Trophoblast cell (in vitro differentiated cells and primary cell): Measurements from ENCODE around the gene PCGF1.

Experiments used
- DNase-seq, 2 donors: peaks; one replicate each; pipeline ENCODE4 v3.0.0-alpha.2; 2016
- H2AFZ ChIP-seq: 2 replicates; pipeline ENCODE4 v1.6.1; 2013; ENCODE audit warnings: low read length, moderate library complexity, mild to moderate bottlenecking; ENCODE audit not compliant: insufficient read depth, poor library complexity
- H2AK5ac ChIP-seq: 2 replicates; pipeline ENCODE4 v1.6.1; 2013; ENCODE audit warnings: mild to moderate bottlenecking, low read length
- H2BK120ac ChIP-seq: 2 replicates; pipeline ENCODE4 v1.6.1; 2013; ENCODE audit warnings: low read length, mild to moderate bottlenecking, moderate library complexity; ENCODE audit not compliant: insufficient read depth, poor library complexity
- H2BK12ac ChIP-seq: 2 replicates; pipeline ENCODE4 v1.6.1; 2013; ENCODE audit warnings: mild to moderate bottlenecking, low read length, moderate library complexity
- H2BK5ac ChIP-seq: 2 replicates; pipeline ENCODE4 v1.6.1; 2013; ENCODE audit warnings: low read length, low read depth, moderate library complexity, mild to moderate bottlenecking; ENCODE audit not compliant: poor library complexity
- H3K14ac ChIP-seq: 2 replicates; pipeline ENCODE4 v1.6.1; 2013; ENCODE audit warnings: mild to moderate bottlenecking, low read length
- H3K18ac ChIP-seq: 2 replicates; pipeline ENCODE4 v1.6.1; 2013; ENCODE audit warnings: mild to moderate bottlenecking, low read length
- H3K23ac ChIP-seq: 2 replicates; pipeline ENCODE4 v1.6.1; 2013; ENCODE audit warnings: low read length
- H3K27ac ChIP-seq: 2 replicates; pipeline ENCODE4 v1.5.1; 2013; ENCODE audit warnings: low read depth, mild to moderate bottlenecking, inconsistent platforms, low read length, moderate library complexity
- H3K27me3 ChIP-seq: 2 replicates; pipeline ENCODE4 v1.6.1; 2013; ENCODE audit warnings: inconsistent platforms, mild to moderate bottlenecking, low read length, moderate library complexity; ENCODE audit not compliant: insufficient read depth
- H3K36me3 ChIP-seq, 2 experiments: 1 replicate in 1 of 2; 2 replicates in 1 of 2; pipeline ENCODE4 v1.6.1; 2013; ENCODE audit warnings: low read length in 2 of 2, mild to moderate bottlenecking in 2 of 2, moderate library complexity in 1 of 2; ENCODE audit not compliant: insufficient read depth in 2 of 2, control insufficient read depth in 1 of 2
- H3K4ac ChIP-seq: 2 replicates; pipeline ENCODE4 v1.6.1; 2013; ENCODE audit warnings: low read depth, mild to moderate bottlenecking, low read length, moderate library complexity
- H3K4me1 ChIP-seq, 2 experiments: 1 replicate in 1 of 2; 2 replicates in 1 of 2; pipeline ENCODE4 v1.6.1; 2013; ENCODE audit warnings: low read length in 2 of 2, mild to moderate bottlenecking in 2 of 2, moderate library complexity in 1 of 2; ENCODE audit not compliant: insufficient read depth in 2 of 2, control insufficient read depth in 1 of 2
- H3K4me2 ChIP-seq: 2 replicates; pipeline ENCODE4 v1.6.1; 2013; ENCODE audit warnings: inconsistent platforms, mild to moderate bottlenecking, low read length, moderate library complexity
- H3K4me3 ChIP-seq: 2 replicates; pipeline ENCODE4 v1.5.1; 2013; ENCODE audit warnings: mild to moderate bottlenecking, low read depth, low read length, inconsistent platforms
- H3K79me1 ChIP-seq: one replicate; pipeline ENCODE4 v1.6.1; 2013; ENCODE audit warnings: low read length
- H3K79me2 ChIP-seq: 2 replicates; pipeline ENCODE4 v1.6.1; 2013; ENCODE audit warnings: low read length, mild to moderate bottlenecking; ENCODE audit not compliant: control insufficient read depth, insufficient read depth, poor library complexity
- H3K9ac ChIP-seq: 2 replicates; pipeline ENCODE4 v1.6.1; 2013; ENCODE audit warnings: mild to moderate bottlenecking, low read length
- H3K9me3 ChIP-seq: 2 replicates; pipeline ENCODE4 v1.6.1; 2013; ENCODE audit warnings: low read depth, mild to moderate bottlenecking, control low read depth, inconsistent platforms, low read length; ENCODE audit not compliant: insufficient read depth
- H4K12ac ChIP-seq: 2 replicates; pipeline ENCODE4 v1.6.1; 2013; ENCODE audit warnings: low read depth, mild to moderate bottlenecking, low read length, moderate library complexity
- H4K8ac ChIP-seq: 2 replicates; pipeline ENCODE4 v1.6.1; 2013; ENCODE audit warnings: low read depth, mild to moderate bottlenecking, low read length, moderate library complexity
- H4K91ac ChIP-seq: one replicate; pipeline ENCODE4 v1.6.1; 2013; ENCODE audit warnings: low read depth, mild to moderate bottlenecking, low read length, moderate library complexity
- WGBS: extraction: QIAGEN DNeasy Blood & Tissue Kit; methylation state at CpG from one replicate; pipeline ENCODE4 v1.1.7; 2013; ENCODE audit warnings: missing lambda C conversion rate; ENCODE audit not compliant: insufficient read length, insufficient coverage; ENCODE audit errors: extremely low coverage; 5-methylcytosine and 5-hydroxymethylcytosine counted together

Gene PCGF1

DNA sequence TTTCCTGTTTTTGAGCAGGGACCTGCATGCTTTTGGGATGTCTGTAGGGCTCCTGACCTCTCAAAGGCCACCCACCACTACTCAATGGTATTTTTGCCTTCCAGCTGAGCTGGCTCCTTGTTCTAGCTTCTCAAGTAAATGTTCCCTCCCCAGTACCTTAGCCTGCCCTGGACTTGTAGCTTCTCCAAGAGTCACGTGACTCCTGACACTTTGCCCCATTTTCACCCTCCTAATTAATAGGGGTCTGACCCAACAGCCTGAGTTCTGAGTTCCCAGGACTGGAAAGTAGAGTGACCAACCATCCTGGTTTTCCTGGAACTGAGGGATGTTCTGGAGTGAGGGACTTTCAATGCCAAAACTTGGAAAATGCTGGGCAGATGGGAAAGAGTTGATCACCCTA, 12.1 kb downstream of the PCGF1 start:
- H3K9me3 ChIP-seq: peaks cover 3% of the 10 kb centered on the region
- no peak overlapping the region for H2AK5ac ChIP-seq
- no peak overlapping the region for H3K4ac ChIP-seq
- H3K79me1 ChIP-seq: peaks cover 3% of the 10 kb centered on the region
- H3K79me2 ChIP-seq: no peaks in the 10 kb centered on the region
- H3K14ac ChIP-seq: no peak overlapping the region
- no peak overlapping the region for H4K8ac ChIP-seq
- H2BK12ac ChIP-seq: no peak overlapping the region
- no peak overlapping the region for H2AFZ ChIP-seq
- H3K27ac ChIP-seq: no peak overlapping the region
- no peak overlapping the region for H2BK120ac ChIP-seq
- no peak overlapping the region for H3K9ac ChIP-seq
- no peak overlapping the region for H3K18ac ChIP-seq
- no CpG with 5 or more reads among the region's 1 CpG for WGBS
- H3K4me2 ChIP-seq: no peak overlapping the region
- no peak overlapping the region for H4K91ac ChIP-seq
- no peak overlapping the region for H2BK5ac ChIP-seq
- peaks cover 32% of the 10 kb centered on the region for H3K27me3 ChIP-seq
- DNase-seq: no peak
- peaks cover 16 to 18% of the 10 kb centered on the region in 2 experiments for H3K4me1 ChIP-seq
- peaks cover 24 to 33% of the 10 kb centered on the region in 2 experiments for H3K36me3 ChIP-seq
- H3K4me3 ChIP-seq: no peak overlapping the region
- no peak overlapping the region for H3K23ac ChIP-seq
- H4K12ac ChIP-seq: no peak overlapping the region

- Histone ChIP-seq H2AK5ac (no peak overlapping the region), H2BK120ac (no peak overlapping the region), H3K27ac (no peak overlapping the region), H3K9me3 (peaks cover 3% of the 10 kb centered on the region), H3K18ac (no peak overlapping the region), H4K91ac (no peak overlapping the region), H2AFZ (no peak overlapping the region), H3K36me3 (peaks cover 30 to 39% of the 10 kb centered on the region in 2 experiments), H2BK12ac (no peak overlapping the region), H2BK5ac (no peak overlapping the region), H4K8ac (no peak overlapping the region), H3K79me2 (no peaks in the 10 kb centered on the region), H3K9ac (no peak overlapping the region), H3K23ac (no peak overlapping the region), H3K79me1 (peaks cover 2% of the 10 kb centered on the region), H3K4me3 (no peak overlapping the region), H3K4ac (no peak overlapping the region), H3K14ac (no peak overlapping the region), H3K27me3 (peaks cover 13% of the 10 kb centered on the region), H3K4me2 (no peak overlapping the region), H4K12ac (no peak overlapping the region), H3K4me1 (peaks cover 11 to 12% of the 10 kb centered on the region in 2 experiments)
- no peak for DNase-seq
- whole genome bisulfite sequencing: no CpG with 5 or more reads among the region's 3 CpGs
Observed at GRCh38 chr2:74493546-74493945, 13.9 kb downstream of the PCGF1 start.

GRCh38 chr2:74491648-74492544, 15.6 kb downstream of the PCGF1 start:
- H3K4me1 ChIP-seq: peaks cover 0 to 5% of the 10 kb centered on the region in 2 experiments
- no peak overlapping the region for H4K8ac ChIP-seq
- H3K14ac ChIP-seq: no peak overlapping the region
- no peak overlapping the region for H2AK5ac ChIP-seq
- no peak for DNase-seq
- no peaks in the 10 kb centered on the region for H3K79me1 ChIP-seq
- no peak overlapping the region for H3K18ac ChIP-seq
- WGBS: no CpG with 5 or more reads among the region's 12 CpGs
- H3K4ac ChIP-seq: no peak overlapping the region
- H2AFZ ChIP-seq: no peak overlapping the region
- H3K27ac ChIP-seq: no peak overlapping the region
- no peak overlapping the region for H3K4me3 ChIP-seq
- H3K9me3 ChIP-seq: peaks cover 2% of the 10 kb centered on the region
- no peak overlapping the region for H2BK12ac ChIP-seq
- H3K36me3 ChIP-seq: peaks cover 30 to 40% of the 10 kb centered on the region in 2 experiments
- no peak overlapping the region for H3K23ac ChIP-seq
- no peaks in the 10 kb centered on the region for H3K27me3 ChIP-seq
- H4K91ac ChIP-seq: no peak overlapping the region
- no peak overlapping the region for H2BK120ac ChIP-seq
- H4K12ac ChIP-seq: no peak overlapping the region
- H3K79me2 ChIP-seq: no peaks in the 10 kb centered on the region
- H2BK5ac ChIP-seq: no peak overlapping the region
- H3K9ac ChIP-seq: no peak overlapping the region
- H3K4me2 ChIP-seq: no peak overlapping the region

DNA sequence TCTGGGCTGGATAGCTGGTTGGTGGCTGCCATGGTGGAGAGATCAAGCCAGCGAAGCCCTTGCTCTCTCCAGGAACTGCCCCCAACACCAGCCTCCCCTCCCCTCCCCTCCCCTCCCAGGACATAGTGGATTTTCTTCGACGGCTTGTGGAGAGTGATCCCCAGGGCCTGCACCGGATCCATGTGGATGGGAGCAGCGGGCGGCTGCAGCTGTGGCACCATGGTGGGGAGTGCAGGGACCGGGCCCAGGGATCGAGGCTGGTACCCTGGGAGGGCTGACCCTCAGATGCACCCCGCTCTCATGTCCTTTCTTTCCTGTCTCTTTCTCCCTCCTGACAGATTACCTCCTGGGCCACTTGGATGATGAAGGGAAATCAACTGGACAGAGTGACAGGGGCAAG, 17.6 kb downstream of the PCGF1 start:
- H4K12ac ChIP-seq: no peak overlapping the region
- H3K14ac ChIP-seq: no peak overlapping the region
- H3K4me2 ChIP-seq: no peak overlapping the region
- H3K79me2 ChIP-seq: no peaks in the 10 kb centered on the region
- peaks cover 2% of the 10 kb centered on the region for H3K9me3 ChIP-seq
- no peak overlapping the region for H4K91ac ChIP-seq
- no peak overlapping the region for H2BK5ac ChIP-seq
- H3K23ac ChIP-seq: no peak overlapping the region
- H2BK12ac ChIP-seq: no peak overlapping the region
- no peak overlapping the region for H4K8ac ChIP-seq
- H2AFZ ChIP-seq: no peak overlapping the region
- H3K4ac ChIP-seq: no peak overlapping the region
- peaks cover 30 to 44% of the 10 kb centered on the region in 2 experiments for H3K36me3 ChIP-seq
- no peak overlapping the region for H3K18ac ChIP-seq
- no CpG with 5 or more reads among the region's 9 CpGs for WGBS
- no peaks in the 10 kb centered on the region for H3K79me1 ChIP-seq
- H2BK120ac ChIP-seq: no peak overlapping the region
- H3K27me3 ChIP-seq: no peaks in the 10 kb centered on the region
- no peak overlapping the region for H3K4me3 ChIP-seq
- H3K27ac ChIP-seq: no peak overlapping the region
- no peak overlapping the region for H3K9ac ChIP-seq
- H2AK5ac ChIP-seq: no peak overlapping the region
- peaks cover 0 to 5% of the 10 kb centered on the region in 2 experiments for H3K4me1 ChIP-seq
- no peak for DNase-seq
